Fibroblast of the aortic adventitia (primary cell): Measurements from ENCODE around the gene RAD54L. TPM values are rescaled to one million over a fixed set of nuclear protein-coding genes. Genes with fewer than 3 reads are reported as not detected.
"Not testable (repeated sequence)": the region's sequence is repeated elsewhere in the genome, so short reads cannot be mapped to it uniquely, and the experiment has no call there.

Source experiments
- DNase-seq: peaks from one replicate; pipeline ENCODE4 v3.0.0-alpha.2; 2010; ENCODE audit warnings: low read depth
- H3K4me3 ChIP-seq: 2 replicates; pipeline ENCODE4 v1.5.1; 2011; ENCODE audit warnings: low read depth, mild to moderate bottlenecking, control low read depth, low read length, moderate library complexity
- CTCF ChIP-seq: IDR thresholded peaks from 2 replicates; pipeline ENCODE4 v1.5.1; 2011; ENCODE audit warnings: mild to moderate bottlenecking, low read length, control low read depth, inconsistent platforms; ENCODE audit not compliant: insufficient read depth
- total RNA-seq: library from RNA; depleted of rRNA; stranded (reverse); fragments of >200 nt; gene quantifications from 2 replicates; pipeline ENCODE4 v1.2.3, GENCODE V29; 2012; ENCODE audit warnings: low replicate concordance

RAD54L gene
- total RNA-seq, 1 donor: 9.7 TPM

- no peak for DNase-seq
- H3K4me3 ChIP-seq: no peak overlapping the region
- no peak for TF ChIP-seq CTCF
These were observed 58.6 kb downstream of the RAD54L start for GRCh38 chr1:46306159-46306530.

- DNase-seq: no peak
- no peak overlapping the region for H3K4me3 ChIP-seq
- no peak for TF ChIP-seq CTCF
These were observed 62.0 kb downstream of the RAD54L start for GRCh38 chr1:46309401-46310159.

- no peak for TF ChIP-seq CTCF
- no peak overlapping the region for H3K4me3 ChIP-seq
- DNase-seq: no peak
These were observed 62.8 kb downstream of the RAD54L start for GRCh38 chr1:46310321-46310720.

GRCh38 chr1:46315669-46316403, 68.3 kb downstream of the RAD54L start:
- TF ChIP-seq CTCF: no peak
- peak; percentile 7 for DNase-seq
- no peak overlapping the region for H3K4me3 ChIP-seq

- no peak for DNase-seq
- TF ChIP-seq CTCF: no peak
- no peak overlapping the region for H3K4me3 ChIP-seq
These were observed 69.8 kb downstream of the RAD54L start for GRCh38 chr1:46317323-46317722.

GRCh38 chr1:46319301-46319700, 71.7 kb downstream of the RAD54L start:
- DNase-seq, H3K4me3 ChIP-seq: not testable (repeated sequence)

- not testable (repeated sequence) for H3K4me3 ChIP-seq, DNase-seq
These were observed 72.7 kb downstream of the RAD54L start for GRCh38 chr1:46319960-46320914.

GRCh38 chr1:46322191-46322590, 74.6 kb downstream of the RAD54L start:
- H3K4me3 ChIP-seq, DNase-seq: not testable (repeated sequence)

- not testable (repeated sequence) for DNase-seq, H3K4me3 ChIP-seq
These were observed 77.9 kb downstream of the RAD54L start for GRCh38 chr1:46325285-46326076.
